SJSA1 (cell line): Measurements from ENCODE around the gene ETFRF1. TPM values are rescaled to one million over a fixed set of nuclear protein-coding genes. Genes with fewer than 3 reads are reported as not detected.

Source experiments
- DNase-seq, 2 experiments: peaks; one replicate each; pipeline ENCODE4 v3.0.0-alpha.2; 2015 to 2020; ENCODE audit warnings: low spot score in 2 of 2, low read depth in 1 of 2
- H3K27ac ChIP-seq: fragments of 250-450 bp; sonication (Bioruptor Pico); 2 replicates; pipeline ENCODE4 v1.5.1; 2020; ENCODE audit warnings: mild to moderate bottlenecking, moderate library complexity
- H3K27me3 ChIP-seq: fragments of 250-450 bp; sonication (Bioruptor Pico); replicated peaks from 2 replicates; pipeline ENCODE4 v1.5.1; 2020; ENCODE audit warnings: mild to moderate bottlenecking, moderate library complexity
- H3K36me3 ChIP-seq: fragments of 250-450 bp; sonication (Bioruptor Pico); 2 replicates; pipeline ENCODE4 v1.5.1; 2020; ENCODE audit warnings: mild to moderate bottlenecking
- H3K4me1 ChIP-seq: fragments of 250-450 bp; sonication (Bioruptor Pico); replicated peaks from 2 replicates; pipeline ENCODE4 v1.6.1; 2021; ENCODE audit warnings: mild to moderate bottlenecking
- H3K4me3 ChIP-seq: fragments of 250-450 bp; sonication (Bioruptor Pico); 2 replicates; pipeline ENCODE4 v1.5.1; 2020; ENCODE audit warnings: mild to moderate bottlenecking
- H3K9me3 ChIP-seq: fragments of 250-450 bp; sonication (Bioruptor Pico); replicated peaks from 2 replicates; pipeline ENCODE4 v1.5.1; 2020; ENCODE audit warnings: mild to moderate bottlenecking
- total RNA-seq: library from RNA; depleted of rRNA; stranded (reverse); fragments of >200 nt; shearing (Covaris generic); gene quantifications from 2 replicates; pipeline ENCODE4 v1.2.3, GENCODE V29; 2014

Gene ETFRF1
- total RNA-seq, 1 experiment from 2014 or later: 45.8 TPM

GRCh38 chr12:25190793-25191192 lies 4.2 kb upstream of the ETFRF1 start:
- H3K4me1 ChIP-seq: peaks cover 41% of the 10 kb centered on the region
- H3K4me3 ChIP-seq: no peak overlapping the region
- DNase-seq: no peak
- H3K36me3 ChIP-seq: no peaks in the 10 kb centered on the region; the same call in 1 of the 2 replicates
- H3K27me3 ChIP-seq: no peaks in the 10 kb centered on the region
- H3K9me3 ChIP-seq: no peaks in the 10 kb centered on the region
- no peak overlapping the region for H3K27ac ChIP-seq

GRCh38 chr12:25194214-25194613 lies 823 bp upstream of the ETFRF1 start:
- H3K27me3 ChIP-seq: no peaks in the 10 kb centered on the region
- no peaks in the 10 kb centered on the region; the same call in 1 of the 2 replicates for H3K36me3 ChIP-seq
- DNase-seq: peak in 1 of 2 experiments; percentile 28
- peak overlapping the region; percentile 51; the same call in 1 of the 2 replicates for H3K4me3 ChIP-seq
- peaks cover 27% of the 10 kb centered on the region for H3K4me1 ChIP-seq
- H3K9me3 ChIP-seq: no peaks in the 10 kb centered on the region
- H3K27ac ChIP-seq: peak overlapping the region; percentile 84

- peaks cover 22% of the 10 kb centered on the region for H3K4me1 ChIP-seq
- H3K27me3 ChIP-seq: no peaks in the 10 kb centered on the region
- peak overlapping the region; percentile 84 for H3K27ac ChIP-seq
- no peak for DNase-seq
- H3K9me3 ChIP-seq: no peaks in the 10 kb centered on the region
- H3K4me3 ChIP-seq: peak overlapping the region; percentile 51
- no peaks in the 10 kb centered on the region; the same call in 1 of the 2 replicates for H3K36me3 ChIP-seq
Observed at GRCh38 chr12:25194722-25195055, 348 bp upstream of the ETFRF1 start.

GRCh38 chr12:25197608-25198007 lies 2.6 kb downstream of the ETFRF1 start:
- Histone ChIP-seq H3K4me1 (peaks cover 31% of the 10 kb centered on the region), H3K27ac (no peak overlapping the region), H3K27me3 (no peaks in the 10 kb centered on the region), H3K36me3 (peaks cover 4% of the 10 kb centered on the region; the same call in 1 of the 2 replicates), H3K4me3 (no peak overlapping the region), H3K9me3 (no peaks in the 10 kb centered on the region)
- DNase-seq: no peak

- Histone ChIP-seq H3K27me3 (no peaks in the 10 kb centered on the region), H3K27ac (no peak overlapping the region), H3K36me3 (peaks cover 25% of the 10 kb centered on the region), H3K4me3 (no peak overlapping the region), H3K9me3 (no peaks in the 10 kb centered on the region), H3K4me1 (peaks cover 21% of the 10 kb centered on the region)
- peak in 1 of 2 experiments; percentile 37 for DNase-seq
Observed at GRCh38 chr12:25200703-25201102, 5.7 kb downstream of the ETFRF1 start.

- H3K9me3 ChIP-seq: no peaks in the 10 kb centered on the region
- DNase-seq: no peak
- H3K4me3 ChIP-seq: no peak overlapping the region
- H3K27ac ChIP-seq: no peak overlapping the region
- H3K4me1 ChIP-seq: peaks cover 10% of the 10 kb centered on the region
- H3K36me3 ChIP-seq: peaks cover 33% of the 10 kb centered on the region
- H3K27me3 ChIP-seq: no peaks in the 10 kb centered on the region
Observed at GRCh38 chr12:25202137-25202536, 7.1 kb downstream of the ETFRF1 start.

- no peak overlapping the region for H3K4me3 ChIP-seq
- H3K4me1 ChIP-seq: no peaks in the 10 kb centered on the region
- H3K27ac ChIP-seq: no peak overlapping the region
- no peaks in the 10 kb centered on the region for H3K9me3 ChIP-seq
- H3K36me3 ChIP-seq: peaks cover 48% of the 10 kb centered on the region
- no peaks in the 10 kb centered on the region for H3K27me3 ChIP-seq
- no peak for DNase-seq
Observed at GRCh38 chr12:25207411-25207810, 12.4 kb downstream of the ETFRF1 start.

GRCh38 chr12:25207846-25208245 lies 12.8 kb downstream of the ETFRF1 start:
- no peak overlapping the region for H3K27ac ChIP-seq
- no peak for DNase-seq
- H3K9me3 ChIP-seq: no peaks in the 10 kb centered on the region
- no peak overlapping the region for H3K4me3 ChIP-seq
- peaks cover 45% of the 10 kb centered on the region for H3K36me3 ChIP-seq
- no peaks in the 10 kb centered on the region for H3K4me1 ChIP-seq
- H3K27me3 ChIP-seq: no peaks in the 10 kb centered on the region

GRCh38 chr12:25208554-25208953 lies 13.5 kb downstream of the ETFRF1 start:
- Histone ChIP-seq H3K36me3 (peaks cover 38% of the 10 kb centered on the region), H3K27me3 (no peaks in the 10 kb centered on the region), H3K27ac (no peak overlapping the region), H3K4me3 (no peak overlapping the region), H3K4me1 (no peaks in the 10 kb centered on the region), H3K9me3 (no peaks in the 10 kb centered on the region)
- DNase-seq: no peak

- DNase-seq: no peak
- Histone ChIP-seq H3K36me3 (peaks cover 21% of the 10 kb centered on the region), H3K4me3 (no peak overlapping the region), H3K9me3 (no peaks in the 10 kb centered on the region), H3K27me3 (no peaks in the 10 kb centered on the region), H3K27ac (no peak overlapping the region), H3K4me1 (0 out of 2 replicates have a peak, but pooled peaks cover 5% of the 10 kb centered on the region)
Observed at GRCh38 chr12:25213338-25213737, 18.3 kb downstream of the ETFRF1 start.

- H3K36me3 ChIP-seq: peaks cover 28% of the 10 kb centered on the region
- DNase-seq: no peak
- H3K27me3 ChIP-seq: no peaks in the 10 kb centered on the region
- peaks cover 7% of the 10 kb centered on the region; the same call in 1 of the 2 replicates for H3K4me1 ChIP-seq
- no peaks in the 10 kb centered on the region for H3K9me3 ChIP-seq
- H3K27ac ChIP-seq: no peak overlapping the region
- H3K4me3 ChIP-seq: no peak overlapping the region
Observed at GRCh38 chr12:25236190-25236589, 41.2 kb downstream of the ETFRF1 start.

- no peak for DNase-seq
- H3K27ac ChIP-seq: no peak overlapping the region
- H3K9me3 ChIP-seq: no peaks in the 10 kb centered on the region
- no peaks in the 10 kb centered on the region for H3K27me3 ChIP-seq
- no peak overlapping the region for H3K4me3 ChIP-seq
- H3K36me3 ChIP-seq: peaks cover 28% of the 10 kb centered on the region
- peaks cover 7% of the 10 kb centered on the region; the same call in 1 of the 2 replicates for H3K4me1 ChIP-seq
Observed at GRCh38 chr12:25236626-25237025, 41.6 kb downstream of the ETFRF1 start.

- DNase-seq: peak in 1 of 2 experiments; percentile 28
- Histone ChIP-seq H3K36me3 (peaks cover 51% of the 10 kb centered on the region), H3K4me3 (no peak overlapping the region), H3K27me3 (no peaks in the 10 kb centered on the region), H3K27ac (no peak overlapping the region), H3K4me1 (peaks cover 5% of the 10 kb centered on the region; the same call in 1 of the 2 replicates), H3K9me3 (no peaks in the 10 kb centered on the region)
Observed at GRCh38 chr12:25241167-25242020, 46.4 kb downstream of the ETFRF1 start.

GRCh38 chr12:25242981-25243679 lies 48.1 kb downstream of the ETFRF1 start:
- peaks cover 45% of the 10 kb centered on the region for H3K36me3 ChIP-seq
- no peaks in the 10 kb centered on the region for H3K9me3 ChIP-seq
- no peaks in the 10 kb centered on the region for H3K27me3 ChIP-seq
- no peak overlapping the region for H3K4me3 ChIP-seq
- no peaks in the 10 kb centered on the region for H3K4me1 ChIP-seq
- DNase-seq: no peak
- no peak overlapping the region for H3K27ac ChIP-seq
